Right lobe of liver (tissue), 6 donors: ENCODE measurements around the gene MYRF. TPM values are rescaled to one million over a fixed set of nuclear protein-coding genes. Genes with fewer than 3 reads are reported as not detected.
A peak's percentile ranks its signal among the peaks of the same experiment; 100 is the strongest.

Source experiments
- ATAC-seq, 4 donors: fragments of 200-7000 bp; cut with Tn5 transposase; one replicate each; pipeline ENCODE4 v1.9.1; 2020; ENCODE audit warnings: mild to moderate bottlenecking in 4 of 4, moderate library complexity in 4 of 4
- DNase-seq, 3 donors: peaks; one replicate each; pipeline ENCODE4 v3.0.0-alpha.2; 2020
- H3K27ac ChIP-seq, 3 donors: fragments of 200-600 bp; one replicate each; pipeline ENCODE4 v1.8.0; 2022
- H3K27me3 ChIP-seq, 2 donors: fragments of 200-600 bp; one replicate each; pipeline ENCODE4 v1.8.0; 2022
- H3K36me3 ChIP-seq, 4 donors: fragments of 200-600 bp; sonication (generic) in 1 of 4; one replicate each; pipeline versions ENCODE4 v1.5.1 to v1.8.0; 2017 to 2022; ENCODE audit warnings: control low read depth in 1 of 4
- H3K4me1 ChIP-seq, 4 donors: fragments of 200-600 bp; sonication (generic) in 1 of 4; one replicate each; pipeline versions ENCODE4 v1.5.1 to v1.8.0; 2017 to 2022; ENCODE audit warnings: control low read depth in 1 of 4
- H3K4me3 ChIP-seq, 3 donors: fragments of 200-600 bp; one replicate each; pipeline ENCODE4 v1.8.0; 2022
- H3K9me3 ChIP-seq, 4 donors: fragments of 200-600 bp; sonication (generic) in 1 of 4; one replicate each; pipeline versions ENCODE4 v1.5.1 to v1.8.0; 2017 to 2022; ENCODE audit warnings: control low read depth in 1 of 4
- POLR2A ChIP-seq: fragments of 450-650 bp; IDR thresholded peaks from one replicate; pipeline ENCODE4 v1.6.1; 2017; ENCODE audit warnings: antibody characterized with exemption, mild to moderate bottlenecking
- WGBS: methylation state at CpG from one replicate; pipeline ENCODE4 v1.1.6; 2018; ENCODE audit warnings: low coverage, low lambda C conversion rate; ENCODE audit not compliant: insufficient coverage; ENCODE audit errors: missing lambda C conversion rate; 5-methylcytosine and 5-hydroxymethylcytosine counted together
- intact Hi-C, 2 donors: fragments of 100-400 bp; cut with DNase I; formaldehyde crosslinking; loops; one replicate each; pipeline versions ENCODE4 v1.11.2 to v1.14.1; 2022
- total RNA-seq, 6 experiments: library from RNA; depleted of rRNA in 2 of 6; stranded (reverse); fragments of >200 nt in 2 of 6; fragmentation: NEBNext Ultra II Directional in 3 of 6; extraction: Animal tissue kit (Norgen Biotek cat#: 25700) in 3 of 6; gene quantifications; one replicate each; pipeline versions ENCODE4 v1.1.0 to v1.2.4, GENCODE V29; 2016 to 2023
- TF ChIP-seq, protein P1 (sequence below), 4 donors: fragments of 200-600 bp in 3 of 4; fragments of 450-650 bp in 1 of 4; IDR thresholded peaks; one replicate each; pipeline versions ENCODE4 v1.5.1 to v1.8.0; 2016 to 2022; ENCODE audit warnings: antibody characterized with exemption in 4 of 4, mild to moderate bottlenecking in 2 of 4
- donor health status: DM: no; HTN: yes; CAD: no.
- donor health status: DM: no; HTN: no; CAD: no.
- donor health status: DM: no; HTN: no; CAD: no.
- donor health status: DM: no; HTN: yes; CAD: no.
- donor health status: DM: no; HTN: yes; CAD: no.

MYRF gene
- total RNA-seq, 6 experiments from 2014 or later = 7.6 to 16.4 (median 11.6) TPM

DNA sequence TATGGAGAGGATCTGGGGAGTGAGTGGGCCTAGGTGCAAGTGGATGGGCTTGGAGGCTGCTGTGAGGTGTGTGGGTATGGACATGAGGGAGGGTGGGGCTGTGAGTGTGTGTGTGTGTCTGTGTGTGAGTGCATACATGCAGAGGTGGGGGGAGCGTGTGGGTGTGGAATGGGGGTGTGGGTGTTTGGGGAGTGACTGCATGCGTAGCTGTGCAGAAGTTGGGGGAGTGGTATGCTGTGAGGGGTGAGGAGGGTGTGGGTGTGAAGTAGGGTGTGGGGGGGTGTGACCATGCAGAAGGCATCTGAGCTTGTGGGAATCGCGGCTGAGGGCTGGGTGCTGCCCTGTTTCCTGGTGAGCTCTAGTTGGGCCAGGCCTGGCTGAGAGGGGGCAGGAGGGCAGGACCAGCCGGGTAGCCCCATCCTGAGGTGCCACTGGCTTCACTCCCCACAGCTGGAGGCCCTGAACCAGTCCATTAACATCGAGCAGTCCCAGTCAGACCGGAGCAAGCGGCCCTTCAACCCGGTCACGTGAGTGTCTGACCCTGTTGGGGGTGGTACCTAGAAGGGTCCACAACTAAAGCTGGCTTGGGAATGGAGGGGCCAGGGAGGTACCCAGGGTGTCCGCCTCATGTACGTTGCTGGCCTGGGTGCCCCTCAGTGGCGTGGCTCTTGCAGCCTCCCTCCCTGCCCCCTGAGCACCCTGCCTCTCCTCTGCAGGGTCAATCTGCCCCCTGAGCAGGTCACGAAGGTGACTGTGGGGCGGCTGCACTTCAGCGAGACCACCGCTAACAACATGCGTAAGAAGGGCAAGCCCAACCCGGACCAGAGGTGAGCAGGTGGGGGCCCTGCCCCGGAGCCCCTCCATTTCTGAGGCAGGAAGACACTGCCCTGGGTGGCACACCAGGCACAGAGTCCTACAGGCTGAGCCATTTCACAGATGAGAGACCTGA lies 23.4 kb downstream of the MYRF start:
- no peak for ATAC-seq

DNA sequence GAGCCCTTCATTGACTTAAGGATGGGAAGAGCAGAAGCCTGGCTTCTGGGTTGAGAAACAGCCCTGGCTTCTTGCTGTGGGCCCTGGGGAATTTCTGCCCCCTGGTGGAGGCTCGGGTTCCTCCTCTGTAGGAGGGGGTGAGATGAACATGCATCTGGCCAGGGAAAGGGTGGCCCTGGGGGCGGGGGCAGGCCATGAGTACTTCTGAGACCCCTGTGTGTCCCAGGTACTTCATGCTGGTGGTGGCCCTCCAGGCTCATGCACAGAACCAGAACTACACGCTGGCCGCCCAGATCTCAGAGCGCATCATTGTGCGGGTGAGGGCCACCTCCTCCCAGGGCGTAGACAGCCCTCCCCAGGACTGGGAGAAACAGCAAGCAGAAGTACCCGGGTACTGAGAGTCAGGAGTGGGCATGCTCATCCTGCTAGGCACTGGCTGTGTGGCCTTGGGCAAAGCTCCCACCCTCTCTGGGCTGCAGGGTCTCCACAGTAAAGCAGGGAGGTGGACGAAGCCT lies 24.2 kb downstream of the MYRF start:
- TF ChIP-seq, protein P1, sequence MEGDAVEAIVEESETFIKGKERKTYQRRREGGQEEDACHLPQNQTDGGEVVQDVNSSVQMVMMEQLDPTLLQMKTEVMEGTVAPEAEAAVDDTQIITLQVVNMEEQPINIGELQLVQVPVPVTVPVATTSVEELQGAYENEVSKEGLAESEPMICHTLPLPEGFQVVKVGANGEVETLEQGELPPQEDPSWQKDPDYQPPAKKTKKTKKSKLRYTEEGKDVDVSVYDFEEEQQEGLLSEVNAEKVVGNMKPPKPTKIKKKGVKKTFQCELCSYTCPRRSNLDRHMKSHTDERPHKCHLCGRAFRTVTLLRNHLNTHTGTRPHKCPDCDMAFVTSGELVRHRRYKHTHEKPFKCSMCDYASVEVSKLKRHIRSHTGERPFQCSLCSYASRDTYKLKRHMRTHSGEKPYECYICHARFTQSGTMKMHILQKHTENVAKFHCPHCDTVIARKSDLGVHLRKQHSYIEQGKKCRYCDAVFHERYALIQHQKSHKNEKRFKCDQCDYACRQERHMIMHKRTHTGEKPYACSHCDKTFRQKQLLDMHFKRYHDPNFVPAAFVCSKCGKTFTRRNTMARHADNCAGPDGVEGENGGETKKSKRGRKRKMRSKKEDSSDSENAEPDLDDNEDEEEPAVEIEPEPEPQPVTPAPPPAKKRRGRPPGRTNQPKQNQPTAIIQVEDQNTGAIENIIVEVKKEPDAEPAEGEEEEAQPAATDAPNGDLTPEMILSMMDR (IDR thresholded peaks at IDR 0.05) = peak; percentile 72 to 87 (median 78)
- no peak for TF ChIP-seq POLR2A
- intact Hi-C loops = no loop called here
- WGBS = no CpG with 5 or more reads among the region's 9 CpGs
- no peak overlapping the region for H3K4me3 ChIP-seq
- ATAC-seq (peak; percentile 69 to 81 (median 77)), DNase-seq (peak; percentile 74 to 76 (median 76))
- no peak overlapping the region for H3K27ac ChIP-seq
- H3K9me3 ChIP-seq = no peaks in the 10 kb centered on the region
- H3K27me3 ChIP-seq = no peaks in the 10 kb centered on the region
- H3K4me1 ChIP-seq = peaks cover 0 to 5% (median 0%) of the 10 kb centered on the region in 4 donors
- no peaks in the 10 kb centered on the region for H3K36me3 ChIP-seq

More for the DNA sequence above, 23.4 kb downstream of the MYRF start:
- no peaks in the 10 kb centered on the region for H3K27me3 ChIP-seq
- H3K4me1 ChIP-seq = peaks cover 0 to 5% (median 0%) of the 10 kb centered on the region in 4 donors
- intact Hi-C loops = no loop called here
- H3K4me3 ChIP-seq = no peak overlapping the region
- H3K36me3 ChIP-seq = no peaks in the 10 kb centered on the region
- TF ChIP-seq, protein P1 (IDR thresholded peaks at IDR 0.05) = no peak
- TF ChIP-seq POLR2A = no peak
- no peak overlapping the region for H3K27ac ChIP-seq
- no peaks in the 10 kb centered on the region for H3K9me3 ChIP-seq
- DNase-seq = no peak
- WGBS = 76% methylated on average over 6 of the region's 20 CpGs

DNA sequence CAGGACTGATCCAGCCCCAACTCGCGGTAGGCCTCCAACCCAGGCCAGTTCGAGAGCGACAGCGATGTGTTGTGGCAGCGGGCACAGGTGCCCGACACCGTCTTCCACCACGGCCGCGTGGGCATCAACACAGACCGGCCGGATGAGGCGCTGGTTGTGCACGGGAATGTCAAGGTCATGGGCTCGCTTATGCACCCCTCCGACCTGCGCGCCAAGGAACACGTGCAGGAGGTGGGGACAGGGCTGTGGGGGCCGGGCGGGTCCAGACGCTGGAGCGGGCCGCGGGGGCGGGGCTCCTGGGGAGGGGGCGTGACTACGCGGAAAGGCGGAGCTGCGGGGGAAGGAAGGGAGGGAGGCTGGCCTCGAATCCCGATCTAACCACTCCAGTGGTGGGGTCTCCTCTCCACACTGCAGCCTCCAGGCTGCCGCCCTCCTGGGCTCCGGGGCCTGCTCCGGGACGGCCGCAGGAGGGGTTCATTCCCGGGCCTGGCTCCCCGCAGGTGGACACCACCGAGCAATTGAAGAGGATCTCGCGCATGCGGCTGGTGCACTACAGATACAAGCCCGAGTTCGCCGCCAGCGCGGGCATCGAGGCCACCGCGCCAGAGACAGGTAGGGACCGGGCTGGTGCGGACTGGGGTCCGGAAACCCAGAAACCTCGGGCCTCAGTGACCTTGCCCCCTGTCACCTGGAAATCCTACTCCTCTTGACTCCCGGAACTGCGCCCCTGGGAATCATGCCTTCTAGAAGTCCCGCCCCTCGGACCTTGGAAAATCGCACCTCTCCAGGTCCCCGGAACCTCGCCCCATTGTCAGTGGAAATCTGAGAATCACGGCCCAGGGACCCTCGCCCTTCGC lies 25.0 kb downstream of the MYRF start:
- no peak overlapping the region for H3K27ac ChIP-seq
- ATAC-seq = peak; percentile 9 to 28 (median 14)
- peak overlapping the region in 1 of 3 donors; percentile 10 for H3K4me3 ChIP-seq

DNA sequence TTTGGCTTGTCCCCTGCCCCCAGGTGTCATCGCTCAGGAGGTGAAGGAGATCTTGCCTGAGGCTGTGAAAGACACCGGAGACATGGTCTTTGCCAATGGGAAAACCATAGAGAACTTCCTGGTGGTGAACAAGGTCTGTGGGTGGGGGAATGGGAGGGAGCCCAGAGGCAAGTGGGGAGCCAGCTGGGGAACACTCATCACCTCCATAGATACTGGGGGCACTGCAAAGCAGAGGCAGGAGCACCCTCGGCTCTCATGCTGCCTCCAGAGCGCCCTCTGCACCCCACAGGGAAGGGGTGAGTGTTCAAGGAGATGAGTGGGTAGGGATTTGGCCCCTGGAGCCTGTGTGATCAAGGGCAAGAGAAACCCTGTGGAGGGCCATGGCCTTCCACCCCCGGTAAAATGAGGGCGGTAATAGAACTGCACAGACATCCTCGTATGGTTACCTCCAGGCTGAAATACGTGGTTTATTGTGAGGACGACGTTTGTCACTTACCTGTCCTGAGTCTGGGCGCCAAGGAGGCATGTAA lies 26.0 kb downstream of the MYRF start:
- H3K4me3 ChIP-seq = no peak overlapping the region
- H3K27me3 ChIP-seq = no peaks in the 10 kb centered on the region
- H3K9me3 ChIP-seq = no peaks in the 10 kb centered on the region
- intact Hi-C loops = no loop called here
- WGBS = 69% methylated on average over 3 of the region's 11 CpGs
- DNase-seq = no peak
- no peak for ATAC-seq
- no peak for TF ChIP-seq POLR2A
- TF ChIP-seq, protein P1 (IDR thresholded peaks at IDR 0.05) = no peak
- no peak overlapping the region for H3K27ac ChIP-seq
- H3K36me3 ChIP-seq = no peaks in the 10 kb centered on the region
- H3K4me1 ChIP-seq = no peaks in the 10 kb centered on the region

More for the DNA sequence above, 25.0 kb downstream of the MYRF start:
- WGBS = 65% methylated on average over 13 of the region's 67 CpGs
- H3K36me3 ChIP-seq = no peaks in the 10 kb centered on the region
- TF ChIP-seq, protein P1 (IDR thresholded peaks at IDR 0.05) = no peak
- no peak for TF ChIP-seq POLR2A
- DNase-seq = peak in 2 of 3 donors; percentile 44 to 61
- H3K4me1 ChIP-seq = peaks cover 0 to 4% (median 0%) of the 10 kb centered on the region in 4 donors
- no peaks in the 10 kb centered on the region for H3K9me3 ChIP-seq
- H3K27me3 ChIP-seq = no peaks in the 10 kb centered on the region
- intact Hi-C loops = no loop called here
